Activated naive CD8-positive, alpha-beta T cell (primary cell): Measurements from ENCODE around the gene RAB4B.
A peak's percentile ranks its signal among the peaks of the same experiment; 100 is the strongest.

Experiments
- H3K27ac Mint-ChIP-seq: one replicate; pipeline ENCODE4 v1.8.0; 2021; ENCODE audit warnings: mixed read lengths
- H3K27me3 Mint-ChIP-seq: one replicate; pipeline ENCODE4 v1.8.0; 2021; ENCODE audit warnings: mixed read lengths
- H3K36me3 Mint-ChIP-seq: one replicate; pipeline ENCODE4 v1.8.0; 2021; ENCODE audit warnings: mixed read lengths
- H3K4me1 Mint-ChIP-seq: one replicate; pipeline ENCODE4 v1.8.0; 2021; ENCODE audit warnings: low read depth, mixed read lengths
- H3K4me3 Mint-ChIP-seq: one replicate; pipeline ENCODE4 v1.8.0; 2021; ENCODE audit warnings: mild to moderate bottlenecking, mixed read lengths
- H3K9me3 Mint-ChIP-seq: one replicate; pipeline ENCODE4 v1.8.0; 2021; ENCODE audit warnings: low read depth, mixed read lengths

The RAB4B gene

DNA sequence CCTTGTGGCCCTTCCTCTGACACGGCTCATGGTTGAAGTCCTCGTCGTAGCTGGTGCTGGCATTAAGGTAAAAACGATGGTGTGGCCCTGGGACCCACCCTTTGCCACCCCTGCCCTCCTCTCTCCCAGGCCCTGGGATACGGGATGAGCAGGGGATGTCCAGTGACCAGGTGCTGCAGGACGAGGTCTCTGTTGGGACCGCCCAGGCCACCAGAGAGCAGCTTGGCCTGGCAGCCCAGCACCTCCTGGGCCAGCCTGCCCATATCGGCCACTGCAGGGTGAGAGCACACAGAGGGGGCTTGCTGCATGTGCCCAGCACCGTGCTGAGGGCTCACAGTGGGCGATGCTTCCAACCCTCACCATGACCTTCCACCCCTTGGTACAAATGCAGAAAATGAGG lies 34.1 kb upstream of the RAB4B start:
- Mint-ChIP-seq H3K9me3 (no peaks in the 10 kb centered on the region), H3K36me3 (no peaks in the 10 kb centered on the region), H3K4me1 (peaks cover 2% of the 10 kb centered on the region), H3K27ac (no peak overlapping the region), H3K4me3 (no peak overlapping the region), H3K27me3 (no peaks in the 10 kb centered on the region)

DNA sequence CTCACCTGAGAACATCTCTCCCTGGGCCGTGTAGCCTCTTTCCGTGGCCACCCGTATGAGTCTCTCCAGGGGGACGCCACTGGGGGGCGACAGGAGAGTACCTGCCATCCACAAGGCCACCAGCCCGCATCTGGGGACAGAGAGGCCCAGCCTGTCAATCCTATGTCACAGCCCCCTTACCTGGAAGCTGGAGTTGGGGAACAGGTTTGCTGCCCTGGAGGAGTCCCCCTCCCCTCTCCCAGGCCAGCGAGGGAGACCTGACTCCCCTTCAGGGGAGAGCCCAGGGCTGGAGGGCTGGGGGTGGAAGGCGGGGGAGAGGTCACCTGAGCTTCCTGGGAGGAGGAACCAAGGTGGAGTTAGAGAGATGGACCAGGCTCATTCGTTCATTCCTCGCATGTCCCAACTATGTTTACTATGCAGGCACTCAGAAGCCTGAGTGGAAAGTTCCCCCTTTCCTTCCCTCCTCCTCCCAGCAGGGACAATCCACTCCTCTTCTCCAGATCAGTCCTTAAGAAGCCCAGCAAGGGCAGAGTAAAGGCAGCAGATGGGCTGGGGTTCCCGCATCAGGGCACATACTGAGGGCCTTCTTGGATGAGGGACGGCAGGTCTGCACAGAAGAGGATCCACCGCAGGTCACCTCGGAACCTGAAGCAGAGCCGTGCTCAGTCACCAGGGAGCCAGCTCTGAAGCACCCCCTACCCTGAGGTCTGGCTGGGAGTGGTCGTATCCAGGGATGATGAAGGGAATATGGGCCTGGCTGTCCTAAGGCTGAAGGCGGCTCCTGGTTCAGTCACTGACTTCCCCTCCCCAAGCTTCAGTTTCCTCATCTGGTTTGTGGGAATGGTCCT lies 33.3 kb upstream of the RAB4B start:
- H3K27ac Mint-ChIP-seq = no peak overlapping the region
- H3K27me3 Mint-ChIP-seq = no peaks in the 10 kb centered on the region
- peaks cover 6% of the 10 kb centered on the region for H3K4me1 Mint-ChIP-seq
- no peak overlapping the region for H3K4me3 Mint-ChIP-seq
- H3K36me3 Mint-ChIP-seq = no peaks in the 10 kb centered on the region
- no peaks in the 10 kb centered on the region for H3K9me3 Mint-ChIP-seq

DNA sequence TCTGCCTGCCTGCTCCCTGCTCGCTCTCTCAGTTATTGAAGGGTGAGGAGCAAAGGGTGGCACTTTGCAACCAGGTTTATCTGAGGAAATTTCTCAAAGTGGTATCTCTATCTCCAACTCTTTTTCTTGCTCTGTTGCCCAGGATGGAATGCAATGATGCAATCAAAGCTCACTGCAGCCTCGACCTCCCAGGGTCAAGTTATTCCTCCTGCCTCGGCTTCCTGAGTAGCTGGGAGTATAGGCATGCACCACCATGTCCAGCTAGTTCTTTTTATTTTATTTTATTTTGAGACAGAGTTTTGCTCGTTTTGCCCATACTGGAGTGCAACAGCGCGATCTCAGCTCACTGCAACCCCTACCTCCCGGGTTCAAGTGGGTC lies 32.7 kb upstream of the RAB4B start:
- Mint-ChIP-seq H3K9me3 (no peaks in the 10 kb centered on the region), H3K36me3 (no peaks in the 10 kb centered on the region), H3K4me1 (peaks cover 12% of the 10 kb centered on the region), H3K27ac (no peak overlapping the region), H3K27me3 (no peaks in the 10 kb centered on the region), H3K4me3 (no peak overlapping the region)

- no peaks in the 10 kb centered on the region for H3K27me3 Mint-ChIP-seq
- peaks cover 8% of the 10 kb centered on the region for H3K36me3 Mint-ChIP-seq
- no peak overlapping the region for H3K27ac Mint-ChIP-seq
- no peaks in the 10 kb centered on the region for H3K9me3 Mint-ChIP-seq
- H3K4me1 Mint-ChIP-seq = peaks cover 19% of the 10 kb centered on the region
- H3K4me3 Mint-ChIP-seq = no peak overlapping the region
These were observed 30.5 kb upstream of the RAB4B start for GRCh38 chr19:40747536-40747935.

DNA sequence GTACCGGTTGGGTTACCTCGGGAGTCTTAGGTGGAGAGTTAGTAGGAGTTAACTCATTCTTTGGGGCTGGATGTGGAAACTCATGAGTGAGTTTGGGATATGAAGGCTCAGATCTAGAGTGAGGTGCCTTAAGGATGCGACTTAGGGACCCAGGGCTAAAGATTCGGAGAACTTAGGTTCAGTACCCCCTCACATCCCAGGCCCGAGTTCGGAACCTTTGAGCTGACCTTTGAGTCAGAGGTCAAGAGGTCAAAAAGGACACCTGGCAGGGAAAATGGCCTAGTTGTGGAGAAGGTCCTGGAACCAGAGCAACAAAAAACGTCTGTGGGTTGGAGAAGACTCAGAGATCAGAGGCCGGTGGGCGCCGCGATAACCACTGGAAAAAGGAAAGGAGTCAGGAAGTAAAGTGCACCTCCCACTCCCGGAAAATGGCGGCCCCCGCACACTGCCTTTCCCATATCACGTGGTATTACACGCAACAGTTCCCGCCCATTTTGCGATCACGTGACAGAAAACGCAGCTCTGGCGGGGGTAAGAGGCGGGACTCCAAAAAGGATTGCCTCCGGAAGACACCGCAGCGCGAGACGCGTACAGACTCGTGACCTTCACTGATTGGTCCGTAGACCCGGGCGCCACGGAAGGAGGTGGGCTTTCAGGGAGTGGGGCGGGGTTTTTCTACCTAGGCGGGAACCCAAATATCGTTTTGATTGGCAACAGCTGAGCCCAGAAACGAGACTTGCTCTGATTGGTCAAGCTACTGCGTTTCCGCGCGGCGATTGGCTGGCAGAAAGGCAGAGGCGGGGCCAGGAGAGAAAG lies 27.8 kb upstream of the RAB4B start, which contains the start of gene ACTMAP:
Gene ACTMAP, minus strand, starts transcription at position 420 of the 816 bp plus-strand sequence. CDS start 674 bp downstream, outside the sequence.
- Mint-ChIP-seq H3K36me3 (peaks cover 15% of the 10 kb centered on the region), H3K4me1 (peaks cover 35% of the 10 kb centered on the region), H3K27ac (peak within 1 kb of the TSS; percentile 98), H3K27me3 (no peaks in the 10 kb centered on the region), H3K4me3 (peak within 1 kb of the TSS; percentile 99), H3K9me3 (no peaks in the 10 kb centered on the region)

DNA sequence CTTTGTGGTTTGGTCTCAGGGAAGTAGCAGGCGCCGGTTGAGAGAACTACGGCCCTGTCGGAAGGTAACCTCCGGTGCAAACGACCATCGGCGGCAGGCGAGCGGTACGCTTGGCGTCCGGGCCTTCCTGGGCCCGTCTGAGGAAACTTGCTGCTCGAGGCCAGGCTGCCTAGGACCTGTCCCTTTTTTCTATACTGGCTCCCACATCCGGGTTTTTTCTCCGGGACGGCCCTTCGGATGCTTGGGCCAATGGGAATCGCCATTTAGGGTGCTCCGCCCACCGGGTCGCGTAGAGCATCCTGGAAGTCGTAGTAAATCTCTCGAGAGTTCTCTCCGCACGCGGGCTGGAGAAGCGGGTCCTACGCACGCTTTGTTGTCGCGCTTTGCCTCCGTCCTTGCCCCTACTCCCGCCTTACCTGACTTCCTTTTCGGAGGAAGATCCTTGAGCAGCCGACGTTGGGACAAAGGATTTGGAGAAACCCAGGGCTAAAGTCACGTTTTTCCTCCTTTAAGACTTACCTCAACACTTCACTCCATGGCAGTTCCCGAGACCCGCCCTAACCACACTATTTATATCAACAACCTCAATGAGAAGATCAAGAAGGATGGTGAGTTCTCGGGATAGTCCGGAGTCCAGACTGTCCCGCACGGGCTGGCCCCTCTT lies 27.0 kb upstream of the RAB4B start, which contains the start of gene SNRPA:
Gene SNRPA, plus strand, starts transcription at position 330 of the 664 bp plus-strand sequence. Its CDS starts 206 bp downstream, at position 536.
- no peaks in the 10 kb centered on the region for H3K27me3 Mint-ChIP-seq
- H3K27ac Mint-ChIP-seq = peak within 1 kb of the TSS; percentile 98
- peaks cover 16% of the 10 kb centered on the region for H3K36me3 Mint-ChIP-seq
- peak within 1 kb of the TSS; percentile 99 for H3K4me3 Mint-ChIP-seq
- no peaks in the 10 kb centered on the region for H3K9me3 Mint-ChIP-seq
- peaks cover 42% of the 10 kb centered on the region for H3K4me1 Mint-ChIP-seq

DNA sequence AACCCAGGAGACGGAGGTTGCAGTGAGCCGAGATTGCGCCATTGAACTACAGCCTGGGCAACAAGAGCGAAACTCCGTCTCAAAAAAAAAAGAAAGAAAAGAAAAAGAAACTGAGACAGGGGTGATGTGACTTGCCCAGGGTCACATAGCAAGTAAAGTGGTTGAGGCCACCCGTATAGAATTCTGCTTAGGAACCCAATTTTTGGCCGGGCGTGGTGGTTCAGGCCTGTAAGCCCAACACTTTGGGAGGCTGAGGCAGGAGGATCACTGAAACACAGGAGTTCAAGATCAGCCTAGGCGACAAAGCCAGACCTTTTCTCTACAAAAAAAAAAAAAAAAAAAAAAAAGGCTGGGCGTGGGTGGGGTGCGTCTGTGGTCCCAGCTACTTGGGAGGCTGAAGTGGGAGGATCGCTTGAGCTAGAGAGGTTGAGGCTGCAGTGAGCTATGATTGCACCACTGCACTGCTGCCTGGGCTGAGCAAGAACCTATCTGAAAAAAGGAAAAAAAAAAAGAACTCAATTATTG lies 25.7 kb upstream of the RAB4B start:
- peaks cover 53% of the 10 kb centered on the region for H3K4me1 Mint-ChIP-seq
- peak overlapping the region; percentile 98 for H3K27ac Mint-ChIP-seq
- no peaks in the 10 kb centered on the region for H3K9me3 Mint-ChIP-seq
- H3K4me3 Mint-ChIP-seq = peak overlapping the region; percentile 99
- peaks cover 17% of the 10 kb centered on the region for H3K36me3 Mint-ChIP-seq
- no peaks in the 10 kb centered on the region for H3K27me3 Mint-ChIP-seq

DNA sequence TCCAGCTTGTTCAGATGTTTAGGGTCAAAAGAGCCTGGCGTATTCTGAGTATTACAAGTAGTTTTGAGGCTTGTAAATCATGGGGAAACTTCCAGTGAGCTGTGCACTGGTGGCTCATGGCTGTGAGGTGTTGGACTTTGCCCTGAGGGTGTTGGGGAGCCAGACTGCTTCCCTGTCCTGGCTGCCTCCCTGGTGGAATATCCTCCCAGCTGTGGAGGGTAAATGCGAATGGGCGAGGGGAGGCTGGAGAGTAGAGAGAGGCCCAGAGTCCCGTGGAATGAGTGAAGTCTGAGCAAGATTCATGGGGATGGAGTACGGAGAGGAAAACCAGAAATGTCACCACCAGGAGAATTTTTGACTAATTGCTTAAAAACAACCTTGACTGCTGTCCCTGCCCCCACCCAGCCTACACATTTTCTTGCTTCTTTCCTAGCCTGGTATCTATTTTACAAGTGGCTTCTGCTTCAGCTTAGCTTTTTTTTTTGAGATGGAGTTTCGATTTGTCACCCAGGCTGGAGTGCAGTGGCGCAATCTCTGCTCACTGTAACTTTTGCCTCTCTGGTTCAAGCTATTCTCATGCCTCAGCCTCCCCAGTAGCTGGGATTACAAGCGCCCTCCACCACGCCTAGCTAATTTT lies 23.3 kb upstream of the RAB4B start:
- Mint-ChIP-seq H3K27me3 (no peaks in the 10 kb centered on the region), H3K36me3 (peaks cover 19% of the 10 kb centered on the region), H3K27ac (peak overlapping the region; percentile 97), H3K9me3 (no peaks in the 10 kb centered on the region), H3K4me3 (peak overlapping the region; percentile 91), H3K4me1 (peaks cover 54% of the 10 kb centered on the region)

DNA sequence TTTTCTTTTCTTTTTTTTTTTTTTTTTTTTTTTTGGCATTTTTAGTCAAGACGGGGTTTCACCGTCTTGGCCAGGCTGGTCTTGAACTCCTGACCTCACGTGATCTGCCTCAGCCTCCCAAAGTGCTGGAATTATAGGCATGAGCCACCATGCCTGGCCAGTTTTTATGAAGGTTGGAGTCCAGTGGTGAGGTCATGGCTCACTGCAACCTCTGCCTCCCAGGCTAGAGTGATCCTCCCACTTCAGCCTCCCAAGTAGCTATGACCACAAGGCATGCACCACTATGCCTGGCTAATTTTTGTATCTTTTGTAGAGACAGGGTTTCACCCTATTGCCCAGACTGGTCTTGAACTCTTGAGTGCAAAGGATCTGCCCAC lies 22.8 kb upstream of the RAB4B start:
- Mint-ChIP-seq H3K9me3 (no peaks in the 10 kb centered on the region), H3K27me3 (no peaks in the 10 kb centered on the region), H3K36me3 (peaks cover 20% of the 10 kb centered on the region), H3K4me1 (peaks cover 49% of the 10 kb centered on the region), H3K27ac (peak overlapping the region; percentile 72), H3K4me3 (peak overlapping the region; percentile 91)

DNA sequence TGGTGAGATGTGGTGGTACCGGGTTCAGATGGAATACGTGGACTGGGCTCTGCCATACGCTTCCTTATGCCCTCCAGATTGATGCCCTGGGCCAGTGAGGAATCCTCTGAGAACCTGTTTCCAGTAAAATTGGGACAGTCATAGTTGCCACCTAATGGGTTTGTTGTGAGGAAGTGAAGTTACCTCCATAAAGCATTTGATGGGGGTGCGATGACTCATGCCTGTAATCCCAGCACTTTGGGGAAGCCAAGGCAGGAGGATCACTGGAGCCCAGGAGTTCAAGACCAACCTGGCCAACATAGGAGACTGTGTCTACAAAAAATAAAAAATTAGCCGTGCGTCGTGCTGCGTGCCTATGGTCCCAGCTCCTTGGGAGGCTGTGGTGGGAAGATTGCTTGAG lies 22.3 kb upstream of the RAB4B start:
- Mint-ChIP-seq H3K4me1 (peaks cover 53% of the 10 kb centered on the region), H3K36me3 (peaks cover 22% of the 10 kb centered on the region), H3K27me3 (no peaks in the 10 kb centered on the region), H3K4me3 (peak overlapping the region; percentile 91), H3K27ac (peak overlapping the region; percentile 72), H3K9me3 (no peaks in the 10 kb centered on the region)

- Mint-ChIP-seq H3K27ac (peak overlapping the region; percentile 75), H3K4me1 (peaks cover 56% of the 10 kb centered on the region), H3K36me3 (peaks cover 17% of the 10 kb centered on the region), H3K27me3 (no peaks in the 10 kb centered on the region), H3K4me3 (peak overlapping the region; percentile 91), H3K9me3 (no peaks in the 10 kb centered on the region)
These were observed 21.4 kb upstream of the RAB4B start for GRCh38 chr19:40756502-40757110.

- H3K4me3 Mint-ChIP-seq = peak overlapping the region; percentile 51
- H3K36me3 Mint-ChIP-seq = peaks cover 18% of the 10 kb centered on the region
- H3K9me3 Mint-ChIP-seq = no peaks in the 10 kb centered on the region
- H3K27me3 Mint-ChIP-seq = no peaks in the 10 kb centered on the region
- peaks cover 62% of the 10 kb centered on the region for H3K4me1 Mint-ChIP-seq
- H3K27ac Mint-ChIP-seq = peak overlapping the region; percentile 28
These were observed 19.6 kb upstream of the RAB4B start for GRCh38 chr19:40758491-40758890.

GRCh38 chr19:40759352-40759751 lies 18.7 kb upstream of the RAB4B start:
- Mint-ChIP-seq H3K27me3 (no peaks in the 10 kb centered on the region), H3K4me1 (peaks cover 68% of the 10 kb centered on the region), H3K27ac (no peak overlapping the region), H3K36me3 (peaks cover 23% of the 10 kb centered on the region), H3K4me3 (no peak overlapping the region), H3K9me3 (no peaks in the 10 kb centered on the region)
